BJ (cell line): ENCODE measurements around the gene ANAPC13. TPM values are rescaled to one million over a fixed set of nuclear protein-coding genes. Genes with fewer than 3 reads are reported as not detected.

Source experiments
- CTCF ChIA-PET: fragments of 350-600 bp; formaldehyde crosslinking; extraction: SDS; loops from one replicate; lab custom pipeline; 2021; ENCODE audit warnings: antibody characterized with exemption, inconsistent platforms; lab: Yijun Ruan, JAX
- POLR2A ChIA-PET: fragments of 300-600 bp; sonication (Branson Sonifier 250); formaldehyde crosslinking; extraction: SDS; loops from one replicate; lab custom pipeline; 2021; ENCODE audit warnings: antibody characterized with exemption; lab: Charles Lee
- DNase-seq: peaks from one replicate; pipeline ENCODE4 v3.0.0-alpha.2; 2011; ENCODE audit warnings: low read depth
- H3K27me3 ChIP-seq: 2 replicates; pipeline ENCODE4 v1.6.0; 2011; ENCODE audit warnings: low read length; ENCODE audit not compliant: control insufficient read depth, insufficient read depth
- H3K36me3 ChIP-seq: 2 replicates; pipeline ENCODE4 v1.5.1; 2011; ENCODE audit warnings: low read length; ENCODE audit not compliant: control insufficient read depth, insufficient read depth
- H3K4me3 ChIP-seq: 2 replicates; pipeline ENCODE4 v1.5.1; 2011; ENCODE audit warnings: low read depth, mild to moderate bottlenecking, control low read depth, low read length
- CTCF ChIP-seq: IDR thresholded peaks from 2 replicates; pipeline ENCODE4 v1.5.1; 2011; ENCODE audit warnings: low read depth, mild to moderate bottlenecking, control low read depth, inconsistent platforms, low read length, moderate library complexity; ENCODE audit not compliant: insufficient read depth
- polyA plus RNA-seq: library from polyadenylated mRNA; depleted of rRNA; stranded (reverse); fragments of >200 nt; gene quantifications from 2 replicates; pipeline ENCODE4 v1.2.3, GENCODE V29; 2011

Gene ANAPC13
- polyA plus RNA-seq, 1 experiment: 54.6 TPM

- H3K27me3 ChIP-seq: no peaks in the 10 kb centered on the region
- no peak for TF ChIP-seq CTCF
- ChIA-PET CTCF (interaction anchor here (1.1 to 8.5 kb wide), 6 partner anchors 11 to 272 kb away, joined by 3 to 114 read pairs (median 5); no protein-coding TSS in a partner anchor), POLR2A (interaction anchor here (0.6 to 1.4 kb wide), 4 partner anchors 21 to 154 kb away, joined by 3 to 5 read pairs (median 4); no protein-coding TSS in a partner anchor)
- DNase-seq: no peak
- H3K4me3 ChIP-seq: peak overlapping the region; percentile 85
- H3K36me3 ChIP-seq: peaks cover 5% of the 10 kb centered on the region
Measured at GRCh38 chr3:134485075-134485717, 589 bp downstream of the ANAPC13 start.

- no peak for TF ChIP-seq CTCF
- no peak for DNase-seq
- H3K36me3 ChIP-seq: peaks cover 5% of the 10 kb centered on the region
- ChIA-PET POLR2A (interaction anchor here (0.6 to 1.4 kb wide), 10 partner anchors 8 to 1092 kb away, joined by 3 to 7 read pairs (median 4); partner anchors contain the start of gene AMOTL2), CTCF (interaction anchor here (0.6 to 8.5 kb wide), 12 partner anchors 10 to 554 kb away, joined by 3 to 114 read pairs (median 4); partner anchors contain the start of gene AMOTL2)
- H3K4me3 ChIP-seq: no peak overlapping the region
- H3K27me3 ChIP-seq: no peaks in the 10 kb centered on the region
Measured at GRCh38 chr3:134483195-134483900, 2.4 kb downstream of the ANAPC13 start.

GRCh38 chr3:134482622-134483021 is 3.2 kb downstream of the ANAPC13 start:
- ChIA-PET CTCF (interaction anchor here (0.6 to 8.5 kb wide), 9 partner anchors 9 to 270 kb away, joined by 3 to 114 read pairs (median 4); partner anchors contain the start of gene AMOTL2), POLR2A (interaction anchor here (0.6 to 1.4 kb wide), 8 partner anchors 9 to 171 kb away, joined by 3 to 7 read pairs (median 4); partner anchors contain the start of gene AMOTL2)
- TF ChIP-seq CTCF: no peak
- no peak overlapping the region for H3K4me3 ChIP-seq
- no peak for DNase-seq
- H3K27me3 ChIP-seq: no peaks in the 10 kb centered on the region
- H3K36me3 ChIP-seq: peaks cover 5% of the 10 kb centered on the region

GRCh38 chr3:134481166-134481565 is 4.6 kb downstream of the ANAPC13 start:
- no peak for TF ChIP-seq CTCF
- CTCF ChIA-PET: interaction anchor here (0.6 to 8.5 kb wide), 4 partner anchors 9 to 269 kb away, joined by 3 to 114 read pairs (median 13); no protein-coding TSS in a partner anchor
- Histone ChIP-seq H3K27me3 (no peaks in the 10 kb centered on the region), H3K4me3 (no peak overlapping the region), H3K36me3 (peaks cover 7% of the 10 kb centered on the region)
- DNase-seq: no peak
- POLR2A ChIA-PET: no interaction called here

GRCh38 chr3:134480546-134480945 is 5.2 kb downstream of the ANAPC13 start:
- peaks cover 7% of the 10 kb centered on the region for H3K36me3 ChIP-seq
- no peak for TF ChIP-seq CTCF
- ChIA-PET POLR2A (interaction anchor here (0.6 kb wide), 1 partner anchor 123 kb away, joined by 4 read pairs; no protein-coding TSS in a partner anchor), CTCF (interaction anchor here (0.5 to 8.5 kb wide), 7 partner anchors 9 to 1582 kb away, joined by 3 to 114 read pairs (median 3); no protein-coding TSS in a partner anchor)
- no peak for DNase-seq
- no peaks in the 10 kb centered on the region for H3K27me3 ChIP-seq
- H3K4me3 ChIP-seq: no peak overlapping the region
